ENCODE measurements around the gene PTPRN2. TPM values are rescaled to one million over a fixed set of nuclear protein-coding genes. Genes with fewer than 3 reads are reported as not detected.

PTPRN2 gene
- total RNA-seq, 1 donor from 2014 or later = 2.4 TPM

GRCh38 chr7:157661611-157661975, 926.0 kb downstream of the PTPRN2 start:
- Histone ChIP-seq H3K27me3 (ENCODE audit: control insufficient read depth, insufficient read depth, low read length) (no peaks in the 10 kb centered on the region), H3K36me3 (ENCODE audit: control insufficient read depth, insufficient read depth, low read length) (no peaks in the 10 kb centered on the region), H3K4me3 (ENCODE audit: low read depth, low read length) (no peak overlapping the region)
- DNase-seq (ENCODE audit: low read depth) = no peak
- TF ChIP-seq, protein P1, sequence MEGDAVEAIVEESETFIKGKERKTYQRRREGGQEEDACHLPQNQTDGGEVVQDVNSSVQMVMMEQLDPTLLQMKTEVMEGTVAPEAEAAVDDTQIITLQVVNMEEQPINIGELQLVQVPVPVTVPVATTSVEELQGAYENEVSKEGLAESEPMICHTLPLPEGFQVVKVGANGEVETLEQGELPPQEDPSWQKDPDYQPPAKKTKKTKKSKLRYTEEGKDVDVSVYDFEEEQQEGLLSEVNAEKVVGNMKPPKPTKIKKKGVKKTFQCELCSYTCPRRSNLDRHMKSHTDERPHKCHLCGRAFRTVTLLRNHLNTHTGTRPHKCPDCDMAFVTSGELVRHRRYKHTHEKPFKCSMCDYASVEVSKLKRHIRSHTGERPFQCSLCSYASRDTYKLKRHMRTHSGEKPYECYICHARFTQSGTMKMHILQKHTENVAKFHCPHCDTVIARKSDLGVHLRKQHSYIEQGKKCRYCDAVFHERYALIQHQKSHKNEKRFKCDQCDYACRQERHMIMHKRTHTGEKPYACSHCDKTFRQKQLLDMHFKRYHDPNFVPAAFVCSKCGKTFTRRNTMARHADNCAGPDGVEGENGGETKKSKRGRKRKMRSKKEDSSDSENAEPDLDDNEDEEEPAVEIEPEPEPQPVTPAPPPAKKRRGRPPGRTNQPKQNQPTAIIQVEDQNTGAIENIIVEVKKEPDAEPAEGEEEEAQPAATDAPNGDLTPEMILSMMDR (IDR thresholded peaks at IDR 0.05; ENCODE audit: insufficient read depth, low read length, poor library complexity, severe bottlenecking) = no peak

- Histone ChIP-seq H3K27me3 (ENCODE audit: control insufficient read depth, insufficient read depth, low read length) (no peaks in the 10 kb centered on the region), H3K4me3 (ENCODE audit: low read depth, low read length) (no peak overlapping the region), H3K36me3 (ENCODE audit: control insufficient read depth, insufficient read depth, low read length) (no peaks in the 10 kb centered on the region)
- TF ChIP-seq, protein P1 (IDR thresholded peaks at IDR 0.05; ENCODE audit: insufficient read depth, low read length, poor library complexity, severe bottlenecking) = no peak
- no peak for DNase-seq (ENCODE audit: low read depth)
Measured at GRCh38 chr7:157660971-157661610, 926.5 kb downstream of the PTPRN2 start.

DNA sequence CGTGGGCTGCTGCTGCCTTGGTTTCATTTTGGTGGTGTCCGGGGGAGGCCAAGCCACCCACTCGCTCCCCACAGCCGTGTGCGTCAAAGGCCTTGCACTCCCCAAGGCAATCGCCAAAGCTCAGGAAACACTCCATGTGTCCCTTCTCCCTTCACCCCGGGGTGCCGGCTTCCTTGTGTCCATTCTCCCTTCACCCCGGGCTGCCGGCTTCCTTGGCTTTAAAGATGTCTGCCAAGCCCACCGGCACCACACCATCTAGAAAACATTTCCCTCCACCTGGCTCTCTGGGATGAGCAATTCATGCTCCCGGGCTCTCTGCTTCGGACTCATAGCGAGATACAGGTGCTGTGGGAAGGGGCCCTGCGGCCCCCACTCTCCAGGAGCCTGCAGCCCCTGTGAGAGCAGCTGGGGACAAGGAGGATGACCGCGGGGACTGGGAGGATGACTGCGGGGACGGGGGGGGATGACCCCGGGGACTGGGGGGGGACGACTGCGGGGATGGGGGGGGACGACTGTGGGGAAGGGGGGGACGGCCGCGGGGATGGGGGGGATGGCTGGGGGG, 928.7 kb downstream of the PTPRN2 start:
- H3K27me3 ChIP-seq (ENCODE audit: control insufficient read depth, insufficient read depth, low read length) = no peaks in the 10 kb centered on the region
- no peak overlapping the region for H3K4me3 ChIP-seq (ENCODE audit: low read depth, low read length)
- H3K36me3 ChIP-seq (ENCODE audit: control insufficient read depth, insufficient read depth, low read length) = no peaks in the 10 kb centered on the region
- no peak for DNase-seq (ENCODE audit: low read depth)
- TF ChIP-seq, protein P1 (IDR thresholded peaks at IDR 0.05; ENCODE audit: insufficient read depth, low read length, poor library complexity, severe bottlenecking) = no peak

DNA sequence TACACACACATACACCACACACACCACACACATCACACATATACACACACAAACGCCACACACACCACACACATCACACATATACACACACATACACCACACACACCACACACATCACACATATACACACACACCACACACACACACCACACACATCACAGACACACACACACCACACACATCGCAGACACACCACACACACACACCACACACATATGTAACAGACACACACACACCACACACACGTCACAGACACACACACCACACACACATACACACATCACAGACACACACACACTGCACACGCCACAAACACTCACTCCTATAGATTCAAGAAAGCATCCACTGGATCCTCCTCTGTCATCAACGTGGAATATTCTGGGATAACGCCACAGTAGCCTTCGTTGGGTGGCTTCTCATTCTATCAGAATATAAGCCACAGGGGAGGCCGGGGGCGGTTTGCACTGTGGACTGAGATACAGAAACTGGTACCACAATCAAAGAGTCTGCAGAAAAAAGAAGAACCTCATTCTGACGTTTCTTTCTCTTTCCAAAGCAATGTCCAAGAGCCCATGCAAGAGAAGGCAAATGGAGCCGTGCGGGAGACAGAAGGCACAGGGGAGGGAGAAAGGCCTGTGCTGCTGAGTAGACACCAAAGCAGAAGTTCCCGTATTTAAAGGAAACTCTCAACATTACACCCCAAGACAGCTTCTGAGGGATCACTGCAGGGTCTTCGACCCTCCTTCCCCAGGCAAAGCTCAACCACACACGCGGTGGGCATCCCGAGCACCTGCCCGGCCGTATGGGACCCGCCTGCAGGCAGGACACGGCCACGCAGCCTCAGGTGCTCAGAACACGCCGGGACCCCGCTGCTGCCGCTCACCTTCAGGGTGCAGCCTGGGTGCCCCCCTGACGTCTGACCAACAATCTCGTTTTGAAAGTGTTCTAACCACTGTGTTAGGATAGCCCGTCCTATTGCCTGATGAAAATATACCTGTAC, 929.6 kb downstream of the PTPRN2 start:
- Histone ChIP-seq H3K36me3 (ENCODE audit: control insufficient read depth, insufficient read depth, low read length) (no peaks in the 10 kb centered on the region), H3K4me3 (ENCODE audit: low read depth, low read length) (no peak overlapping the region), H3K27me3 (ENCODE audit: control insufficient read depth, insufficient read depth, low read length) (no peaks in the 10 kb centered on the region)
- TF ChIP-seq, protein P1 (IDR thresholded peaks at IDR 0.05; ENCODE audit: insufficient read depth, low read length, poor library complexity, severe bottlenecking) = no peak
- no peak for DNase-seq (ENCODE audit: low read depth)

DNA sequence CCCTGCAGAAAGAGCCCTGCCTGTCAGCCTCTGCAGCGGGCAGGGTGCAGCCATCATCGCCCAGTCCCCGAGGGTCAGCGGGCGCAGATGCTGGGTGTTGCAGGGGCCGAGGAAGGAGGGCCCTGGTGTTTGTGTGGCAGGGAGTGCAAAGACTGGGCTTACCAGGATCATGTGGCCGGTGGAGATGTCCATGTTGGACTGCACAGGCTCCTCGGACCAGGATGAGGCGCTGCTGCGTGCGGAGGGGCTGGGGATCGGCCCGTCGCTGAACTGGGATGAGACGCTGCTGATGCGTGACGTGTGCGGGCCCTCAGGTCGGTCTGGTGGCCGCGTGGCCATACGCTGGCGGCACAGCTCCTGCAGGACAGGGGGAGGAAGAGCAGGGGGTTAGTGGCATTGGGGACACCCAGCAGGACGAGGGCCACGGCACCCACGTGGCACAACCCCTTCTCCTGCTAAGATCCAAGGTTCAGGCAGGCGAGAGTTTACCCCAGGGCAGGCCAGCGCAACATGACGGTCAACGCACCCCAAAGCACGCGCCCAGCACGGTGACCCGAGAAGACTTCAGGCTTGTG, 931.3 kb downstream of the PTPRN2 start:
- TF ChIP-seq, protein P1 (IDR thresholded peaks at IDR 0.05; ENCODE audit: insufficient read depth, low read length, poor library complexity, severe bottlenecking) = no peak
- Histone ChIP-seq H3K36me3 (ENCODE audit: control insufficient read depth, insufficient read depth, low read length) (no peaks in the 10 kb centered on the region), H3K27me3 (ENCODE audit: control insufficient read depth, insufficient read depth, low read length) (no peaks in the 10 kb centered on the region), H3K4me3 (ENCODE audit: low read depth, low read length) (no peak overlapping the region)
- DNase-seq (ENCODE audit: low read depth) = no peak

Measured in kidney epithelial cell (primary cell).